G401 (cell line): ENCODE measurements around the gene SKIL. TPM values are rescaled to one million over a fixed set of nuclear protein-coding genes. Genes with fewer than 3 reads are reported as not detected.

ENCODE experiments used
- DNase-seq: peaks from one replicate; pipeline ENCODE4 v3.0.0-alpha.2; 2015; ENCODE audit warnings: low spot score
- in situ Hi-C: cut with HindIII; loops from 2 replicates; pipeline ENCODE4 v1.10.0; 2016; ENCODE audit warnings: low sequenced_read_pairs, mixed read lengths
- total RNA-seq: library from RNA; depleted of rRNA; stranded (reverse); fragments of >200 nt; shearing (Covaris generic); gene quantifications from 2 replicates; pipeline ENCODE4 v1.2.3, GENCODE V29; 2014

Gene SKIL
- total RNA-seq, 1 experiment from 2014 or later, result 60.1 TPM

DNA sequence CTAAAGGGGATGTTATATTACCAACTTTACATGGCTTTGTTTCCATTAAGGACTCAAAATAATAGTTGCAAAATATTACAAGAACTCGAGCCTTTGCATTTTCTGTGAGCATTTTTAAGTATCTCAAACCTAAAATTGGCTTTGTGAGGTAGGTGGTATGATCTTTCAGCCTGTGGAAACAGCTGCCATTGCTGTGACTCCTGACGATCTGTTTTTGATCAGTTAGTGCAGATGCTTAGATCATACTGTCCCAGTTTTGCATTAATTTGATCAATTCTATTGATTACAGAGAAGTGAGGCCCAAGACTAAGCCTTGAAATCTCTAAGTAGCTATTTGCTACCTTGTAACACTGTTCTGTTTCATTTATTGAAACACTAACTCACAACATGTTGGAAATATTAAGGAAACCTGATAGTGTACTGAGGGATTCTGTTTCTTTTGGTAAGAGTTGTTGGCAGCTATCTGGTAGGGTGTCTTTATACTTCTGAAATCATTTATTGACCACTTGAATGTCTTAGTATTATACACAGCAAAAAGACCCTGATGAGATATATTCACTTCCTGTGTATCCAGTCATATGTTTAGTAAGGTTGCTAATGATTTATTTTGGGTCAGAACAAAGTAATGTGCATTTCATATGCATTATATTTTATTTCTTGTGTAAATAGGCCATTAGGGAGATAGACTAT lies 14.8 kb downstream of the SKIL start:
- in situ Hi-C loops, result no loop called here
- no peak for DNase-seq

- in situ Hi-C loops, result no loop called here
- DNase-seq, result no peak
Measured at GRCh38 chr3:170383567-170383966, 26.1 kb downstream of the SKIL start.

GRCh38 chr3:170386468-170386867 lies 29.0 kb downstream of the SKIL start:
- no peak for DNase-seq
- in situ Hi-C loops, result no loop called here

DNA sequence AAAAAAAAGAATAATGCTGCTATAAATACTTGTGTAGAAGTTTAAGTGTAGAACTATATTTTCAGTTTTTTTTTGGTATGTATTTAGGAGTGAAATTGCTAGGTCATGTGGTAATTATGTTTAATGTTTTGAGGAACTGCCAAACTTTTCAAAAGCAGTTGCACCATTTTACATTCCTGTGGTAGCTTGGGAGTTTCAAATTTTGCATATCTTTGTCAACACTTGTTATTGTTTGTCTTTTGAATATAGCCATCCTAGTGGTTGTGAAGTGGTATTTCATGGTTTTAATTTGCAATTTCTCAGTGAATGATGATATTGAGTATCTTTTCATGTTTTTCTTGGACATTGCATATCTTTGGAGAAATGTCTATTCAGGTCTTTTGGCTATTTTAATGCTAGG lies 30.4 kb downstream of the SKIL start:
- no peak for DNase-seq
- in situ Hi-C loops, result no loop called here

GRCh38 chr3:170391108-170391507 lies 33.6 kb downstream of the SKIL start:
- in situ Hi-C loops, result no loop called here
- no peak for DNase-seq

GRCh38 chr3:170397685-170398084 lies 40.2 kb downstream of the SKIL start:
- DNase-seq, result no peak
- in situ Hi-C loops, result no loop called here

DNA sequence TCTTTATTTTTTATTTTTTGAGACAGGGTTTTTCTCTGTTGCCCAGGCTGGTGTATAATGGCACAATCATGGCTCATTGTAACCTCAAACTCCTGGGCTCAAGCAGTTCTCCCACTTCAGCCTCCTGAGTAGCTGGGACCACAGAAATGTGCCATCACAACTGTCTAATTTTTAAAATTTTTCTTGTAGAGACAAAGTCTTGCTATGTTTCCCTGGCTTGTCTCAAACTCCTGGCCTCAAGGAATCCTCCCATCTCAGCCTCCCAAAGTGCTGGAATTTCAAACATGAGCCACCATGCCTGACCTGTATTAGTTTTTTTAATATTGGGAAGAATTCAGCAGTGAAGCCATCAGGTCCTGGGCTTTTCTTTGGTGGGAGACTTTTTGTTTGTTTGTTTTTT lies 47.6 kb downstream of the SKIL start:
- in situ Hi-C loops, result no loop called here
- DNase-seq, result no peak

DNA sequence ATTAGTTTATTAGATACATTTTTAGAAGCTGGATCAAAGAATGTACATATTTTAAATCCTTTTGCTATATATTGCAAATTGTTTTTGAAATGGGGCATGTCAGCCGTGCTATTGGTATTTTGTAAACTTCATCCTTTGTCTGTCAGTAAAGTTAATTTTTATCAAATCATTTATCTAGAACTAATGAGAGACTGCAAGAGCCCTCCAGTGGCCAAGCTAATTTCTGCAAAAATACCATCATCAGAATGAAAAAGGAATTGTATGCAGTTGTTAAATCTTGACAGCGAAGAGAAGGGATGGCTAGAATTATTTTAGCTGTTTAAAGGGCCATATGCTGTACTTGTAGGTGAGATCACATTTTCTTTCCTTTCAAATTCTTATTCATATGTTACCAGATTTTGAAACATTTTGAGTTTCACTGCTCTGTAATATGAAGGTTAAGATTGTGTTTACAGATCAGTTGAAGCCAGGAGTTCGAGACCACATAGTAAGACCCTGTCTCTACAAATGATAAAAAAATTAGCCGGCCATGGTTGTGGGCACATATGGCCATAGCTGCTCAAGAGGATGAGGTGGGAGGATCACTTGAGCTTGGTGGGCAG lies 53.0 kb downstream of the SKIL start:
- in situ Hi-C loops, result no loop called here

GRCh38 chr3:170413291-170413690 lies 55.8 kb downstream of the SKIL start:
- in situ Hi-C loops, result no loop called here
- DNase-seq, result no peak

More for the DNA sequence above, 53.0 kb downstream of the SKIL start:
- DNase-seq, result no peak

GRCh38 chr3:170414202-170414663 lies 56.7 kb downstream of the SKIL start:
- in situ Hi-C loops, result no loop called here

GRCh38 chr3:170417090-170417489 lies 59.6 kb downstream of the SKIL start:
- in situ Hi-C loops, result no loop called here
- no peak for DNase-seq

More at GRCh38 chr3:170414202-170414663, 56.7 kb downstream of the SKIL start:
- DNase-seq, result peak; percentile 66

DNA sequence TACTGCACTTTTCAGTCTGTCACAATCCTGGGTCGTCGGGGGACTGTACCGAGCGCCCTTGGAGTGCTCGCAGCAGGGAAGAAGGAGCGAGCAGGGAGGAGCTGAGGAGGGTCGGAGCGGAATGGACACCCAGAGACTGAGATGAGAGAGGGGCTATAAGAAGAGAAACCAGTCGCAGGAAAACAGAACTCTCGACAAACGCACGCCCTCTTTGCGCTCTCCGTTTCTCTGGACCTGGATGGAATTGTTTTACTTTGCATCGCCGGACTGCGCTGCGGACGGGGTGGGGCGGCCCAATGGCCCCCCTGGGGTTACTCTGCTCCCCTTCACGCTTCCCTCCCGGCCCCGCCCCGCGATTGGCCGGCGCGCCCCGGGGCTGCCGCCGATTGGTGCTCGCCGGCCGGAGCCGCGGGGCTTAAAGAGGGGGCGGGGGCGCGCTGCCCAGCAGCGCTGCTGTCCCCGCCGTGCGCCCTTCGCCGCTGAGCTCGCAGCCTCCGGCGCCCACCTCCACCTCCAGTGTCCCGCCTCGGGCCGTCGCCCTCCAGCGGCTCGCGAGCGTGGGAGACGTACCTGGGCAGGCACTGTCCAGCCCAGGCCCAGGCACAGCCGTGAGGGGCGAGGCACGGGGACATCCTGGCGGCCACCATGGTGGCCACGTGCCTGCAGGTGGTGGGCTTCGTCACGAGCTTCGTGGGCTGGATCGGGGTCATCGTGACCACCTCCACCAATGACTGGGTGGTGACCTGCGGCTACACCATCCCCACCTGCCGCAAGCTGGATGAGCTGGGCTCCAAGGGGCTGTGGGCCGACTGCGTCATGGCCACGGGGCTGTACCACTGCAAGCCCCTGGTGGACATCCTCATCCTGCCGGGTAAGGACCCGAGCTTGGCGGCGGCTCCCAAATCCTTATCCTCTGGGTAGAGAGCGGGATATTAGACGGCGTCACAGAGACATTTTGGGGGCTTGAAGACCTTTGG lies 61.2 kb downstream of the SKIL start, which contains the start of gene CLDN11:
TSS of gene CLDN11 (plus strand) at position 447 of the 977 bp plus-strand sequence. CDS start at position 646, 199 bp downstream.
- no peak for DNase-seq
- in situ Hi-C loops, result no loop called here

DNA sequence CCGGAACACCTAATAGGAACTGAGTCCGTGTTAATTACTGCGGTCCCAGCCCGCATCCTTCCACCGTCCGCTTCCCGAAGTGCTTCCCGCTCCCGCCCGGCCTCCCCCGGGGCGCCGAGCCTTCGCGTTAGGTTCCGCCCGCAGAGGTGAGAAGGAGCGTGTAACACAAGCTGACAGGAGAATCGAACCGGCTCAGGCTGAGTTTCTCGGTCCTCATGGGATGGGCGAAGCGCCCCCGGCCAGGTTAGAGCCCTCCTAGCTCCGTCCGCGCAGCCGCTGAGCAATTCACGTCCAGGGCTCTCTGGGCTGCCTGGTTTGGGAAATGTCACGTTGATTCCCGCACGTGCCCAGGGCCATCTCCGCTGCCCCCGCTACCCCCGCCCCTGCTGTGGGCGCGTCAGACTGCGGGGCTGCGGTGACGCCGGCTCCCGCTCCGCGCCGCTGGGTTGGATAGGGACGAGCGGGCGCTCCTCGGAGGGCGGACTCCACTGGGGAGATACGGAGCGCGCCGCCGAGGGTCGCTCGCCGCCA lies 62.1 kb downstream of the SKIL start:
- in situ Hi-C loops, result no loop called here
- no peak for DNase-seq

DNA sequence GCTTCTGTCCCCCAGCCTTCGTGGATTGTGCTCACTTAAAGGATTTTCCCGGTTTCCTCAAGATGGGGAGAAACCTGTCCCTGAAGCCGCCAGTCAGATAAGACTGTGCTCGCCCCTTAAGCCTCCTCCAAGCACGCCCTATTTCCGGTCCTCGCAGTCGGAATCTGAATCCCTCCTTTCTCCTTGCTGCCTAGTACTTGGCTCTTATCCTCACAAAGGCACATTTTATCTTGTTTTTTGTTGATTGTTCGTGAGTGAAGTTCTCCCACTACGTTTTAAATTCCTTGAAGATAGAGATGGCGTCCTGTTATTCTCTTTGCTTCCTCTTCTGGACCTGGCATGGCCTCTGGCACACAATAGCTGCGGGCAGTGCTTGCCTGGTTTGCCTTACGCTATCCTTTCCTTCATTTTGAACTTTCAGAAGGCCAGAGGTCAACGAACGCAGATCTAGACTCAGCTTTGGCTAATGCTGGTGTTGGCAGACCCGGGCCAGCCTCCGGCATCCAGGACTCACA lies 62.8 kb downstream of the SKIL start:
- in situ Hi-C loops, result no loop called here

DNA sequence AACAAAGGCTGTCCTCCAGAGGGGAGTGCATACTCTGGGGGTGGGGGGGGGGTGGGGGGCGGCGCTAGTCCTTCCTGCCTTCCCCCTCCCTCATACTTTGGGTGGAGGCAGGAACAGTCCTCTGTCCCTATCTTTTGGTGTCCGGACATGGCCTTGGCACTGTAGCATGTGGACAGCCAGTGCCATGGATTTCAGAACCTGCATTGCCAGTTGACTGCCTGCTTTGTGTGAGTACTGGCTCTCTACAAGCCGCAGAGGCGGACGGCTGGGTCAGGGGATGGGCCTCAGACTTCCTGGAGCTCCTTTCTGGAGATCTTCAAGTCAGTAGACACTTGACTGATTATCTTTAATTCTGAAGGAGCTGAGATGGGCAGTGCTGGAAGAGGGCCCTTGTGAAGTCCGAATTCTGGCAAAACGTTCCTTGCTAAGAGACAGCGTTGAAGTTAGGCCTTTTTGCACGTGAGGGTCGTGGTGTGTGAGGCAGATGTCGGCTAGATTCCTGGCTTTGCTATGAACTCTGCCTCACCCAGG lies 63.7 kb downstream of the SKIL start:
- peak; percentile 35 for DNase-seq
- in situ Hi-C loops, result no loop called here

More for the DNA sequence above, 62.8 kb downstream of the SKIL start:
- no peak for DNase-seq

DNA sequence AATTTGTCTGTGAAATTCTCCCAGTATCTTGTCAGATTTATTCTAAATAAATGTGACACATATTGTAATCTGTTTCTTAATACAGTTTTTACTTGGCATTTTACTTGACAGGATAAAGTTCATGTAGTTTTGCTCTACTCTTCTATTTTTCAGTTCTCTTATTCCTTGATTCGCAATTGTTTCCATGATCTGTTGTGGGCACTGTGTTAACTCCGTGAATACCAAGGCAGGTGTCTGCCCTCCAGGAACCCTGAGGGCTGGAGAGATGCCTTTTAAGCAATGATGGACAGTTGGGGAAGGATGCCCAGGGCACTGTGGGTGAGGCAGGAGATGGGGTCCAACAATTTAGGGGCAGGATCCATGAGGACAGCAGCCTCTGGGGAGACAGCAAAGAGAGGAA lies 64.2 kb downstream of the SKIL start:
- in situ Hi-C loops, result no loop called here
- no peak for DNase-seq

- DNase-seq, result no peak
- in situ Hi-C loops, result no loop called here
Measured at GRCh38 chr3:170423001-170423615, 65.6 kb downstream of the SKIL start.

- no peak for DNase-seq
- in situ Hi-C loops, result no loop called here
Measured at GRCh38 chr3:170424879-170425278, 67.4 kb downstream of the SKIL start.
